Esophagus muscularis mucosa (tissue), 4 donors: ENCODE measurements around the gene PNLIPRP1.

Experiments used
- EP300 ChIP-seq: sonication (generic); formaldehyde crosslinking; IDR thresholded peaks from one replicate; pipeline ENCODE4 v1.6.1; 2017; ENCODE audit warnings: antibody characterized with exemption
- POLR2A ChIP-seq: fragments of 450-650 bp; IDR thresholded peaks from one replicate; pipeline ENCODE4 v1.6.1; 2017; ENCODE audit warnings: antibody characterized with exemption, moderate library complexity, mild to moderate bottlenecking, low read depth
- POLR2AphosphoS5 ChIP-seq, 2 donors: sonication (generic); formaldehyde crosslinking; IDR thresholded peaks; one replicate each; pipeline ENCODE4 v1.6.1; 2017; ENCODE audit warnings: antibody characterized with exemption in 2 of 2
- TF ChIP-seq, protein P1 (sequence below), 3 experiments: fragments of 200-600 bp in 2 of 3; fragments of 450-650 bp in 1 of 3; sonication (generic) in 2 of 3; IDR thresholded peaks; one replicate each; pipeline ENCODE4 v1.5.1; 2017 to 2019; ENCODE audit warnings: antibody characterized with exemption in 3 of 3, mild to moderate bottlenecking in 2 of 3, moderate library complexity in 1 of 3

- TF ChIP-seq EP300 (no peak), POLR2A (no peak), POLR2AphosphoS5 (IDR thresholded peaks at IDR 0.05) (no peak)
- TF ChIP-seq, protein P1, sequence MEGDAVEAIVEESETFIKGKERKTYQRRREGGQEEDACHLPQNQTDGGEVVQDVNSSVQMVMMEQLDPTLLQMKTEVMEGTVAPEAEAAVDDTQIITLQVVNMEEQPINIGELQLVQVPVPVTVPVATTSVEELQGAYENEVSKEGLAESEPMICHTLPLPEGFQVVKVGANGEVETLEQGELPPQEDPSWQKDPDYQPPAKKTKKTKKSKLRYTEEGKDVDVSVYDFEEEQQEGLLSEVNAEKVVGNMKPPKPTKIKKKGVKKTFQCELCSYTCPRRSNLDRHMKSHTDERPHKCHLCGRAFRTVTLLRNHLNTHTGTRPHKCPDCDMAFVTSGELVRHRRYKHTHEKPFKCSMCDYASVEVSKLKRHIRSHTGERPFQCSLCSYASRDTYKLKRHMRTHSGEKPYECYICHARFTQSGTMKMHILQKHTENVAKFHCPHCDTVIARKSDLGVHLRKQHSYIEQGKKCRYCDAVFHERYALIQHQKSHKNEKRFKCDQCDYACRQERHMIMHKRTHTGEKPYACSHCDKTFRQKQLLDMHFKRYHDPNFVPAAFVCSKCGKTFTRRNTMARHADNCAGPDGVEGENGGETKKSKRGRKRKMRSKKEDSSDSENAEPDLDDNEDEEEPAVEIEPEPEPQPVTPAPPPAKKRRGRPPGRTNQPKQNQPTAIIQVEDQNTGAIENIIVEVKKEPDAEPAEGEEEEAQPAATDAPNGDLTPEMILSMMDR (IDR thresholded peaks at IDR 0.05), result no peak
Observed at GRCh38 chr10:116555880-116556279, 34.9 kb upstream of the PNLIPRP1 start.
